Mucosa of descending colon (tissue), 3 donors: Measurements from ENCODE around the gene CELSR2. TPM values are rescaled to one million over a fixed set of nuclear protein-coding genes. Genes with fewer than 3 reads are reported as not detected.
"Not testable (repeated sequence)": the region's sequence is repeated elsewhere in the genome, so short reads cannot be mapped to it uniquely, and the experiment has no call there.

ENCODE experiments used
- ATAC-seq: fragments of 200-7000 bp; cut with Tn5 transposase; one replicate; pipeline ENCODE4 v1.9.1; 2020; ENCODE audit warnings: mild to moderate bottlenecking, moderate library complexity
- DNase-seq, 3 donors: peaks; one replicate each; pipeline ENCODE4 v3.0.0-alpha.2; 2020
- H3K36me3 ChIP-seq: fragments of 200-600 bp; one replicate; pipeline ENCODE4 v1.8.0; 2021; ENCODE audit warnings: low read depth, mild to moderate bottlenecking
- H3K4me1 ChIP-seq: fragments of 200-600 bp; one replicate; pipeline ENCODE4 v1.8.0; 2021; ENCODE audit warnings: low read depth, mild to moderate bottlenecking
- H3K4me3 ChIP-seq: fragments of 200-600 bp; one replicate; pipeline ENCODE4 v1.8.0; 2021; ENCODE audit warnings: mild to moderate bottlenecking
- H3K9me3 ChIP-seq: fragments of 200-600 bp; one replicate; pipeline ENCODE4 v1.8.0; 2021; ENCODE audit warnings: mild to moderate bottlenecking
- intact Hi-C, 2 donors: fragments of 100-400 bp; cut with DNase I in 1 of 2; cut with micrococcal nuclease in 1 of 2; formaldehyde crosslinking; loops; one replicate each; pipeline versions ENCODE4 v1.11.0 to v1.11.1; 2022; cut with DNase I, micrococcal nuclease
- total RNA-seq, 3 donors: library from RNA; stranded (reverse); fragmentation: NEBNext Ultra II Directional in 2 of 3; extraction: Animal tissue kit (Norgen Biotek cat#: 25700) in 2 of 3; gene quantifications; one replicate each; pipeline versions ENCODE4 v1.2.1 to v1.2.4, GENCODE V29; 2021 to 2023
- TF ChIP-seq, protein P1 (sequence below): fragments of 200-600 bp; IDR thresholded peaks from one replicate; pipeline ENCODE4 v1.8.0; 2022; ENCODE audit warnings: antibody characterized with exemption, mild to moderate bottlenecking
- donor health status: DM: no; HTN: no; CAD: no; lungs with moderate emphysema.
- donor health status: DM: no; HTN: no; CAD: no.
- donor health status: DM: no; HTN: yes; CAD: no.

CELSR2 gene
- total RNA-seq, 3 donors from 2014 or later = 2.8 to 14.7 (median 3.2) TPM

DNA sequence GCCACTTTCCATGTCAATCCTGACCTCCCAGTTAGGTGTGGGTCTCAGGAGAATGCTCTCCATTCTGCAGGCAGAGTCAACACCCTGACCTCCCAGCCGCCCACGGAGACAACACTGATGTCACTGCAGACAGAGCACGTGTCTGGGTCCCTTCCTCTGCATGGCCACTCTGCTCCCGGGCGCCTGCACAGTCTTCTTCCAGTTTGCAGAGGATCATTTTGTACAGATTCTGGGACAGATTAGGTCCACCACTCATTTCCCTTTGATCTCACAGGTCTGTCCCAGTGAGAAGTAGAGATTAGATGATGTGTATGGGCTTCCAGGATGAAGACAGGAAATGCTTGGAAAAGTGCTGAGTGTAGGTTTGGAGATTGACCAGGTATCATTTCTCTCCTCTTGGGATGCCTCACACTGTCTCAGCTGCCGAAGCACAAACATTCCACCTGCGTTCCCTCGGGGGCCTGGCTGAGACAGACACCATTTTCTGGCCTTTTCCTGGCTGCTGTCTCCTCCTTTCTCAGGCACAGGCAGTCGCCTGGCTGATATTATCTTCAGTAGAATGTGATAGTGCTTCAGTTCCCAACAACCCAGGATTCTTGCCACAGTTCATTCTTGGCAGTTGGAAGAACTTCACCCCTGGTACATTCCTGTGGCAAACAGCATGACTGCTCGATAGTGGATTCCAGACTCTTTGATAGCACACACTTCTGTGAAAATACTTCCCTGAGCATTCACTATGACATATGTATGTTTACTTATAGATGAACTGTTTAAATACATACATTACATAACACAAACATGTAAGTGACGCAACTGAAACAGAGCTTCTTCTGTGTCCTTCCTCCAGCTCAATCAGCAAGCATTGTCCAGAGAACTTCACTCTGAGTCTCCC is 49.6 kb downstream of the CELSR2 start:
- Histone ChIP-seq H3K36me3 (no peaks in the 10 kb centered on the region), H3K4me1 (no peaks in the 10 kb centered on the region), H3K4me3 (no peak overlapping the region), H3K9me3 (no peaks in the 10 kb centered on the region)
- no peak for DNase-seq
- ATAC-seq = no peak
- intact Hi-C loops = no loop called here
- TF ChIP-seq, protein P1, sequence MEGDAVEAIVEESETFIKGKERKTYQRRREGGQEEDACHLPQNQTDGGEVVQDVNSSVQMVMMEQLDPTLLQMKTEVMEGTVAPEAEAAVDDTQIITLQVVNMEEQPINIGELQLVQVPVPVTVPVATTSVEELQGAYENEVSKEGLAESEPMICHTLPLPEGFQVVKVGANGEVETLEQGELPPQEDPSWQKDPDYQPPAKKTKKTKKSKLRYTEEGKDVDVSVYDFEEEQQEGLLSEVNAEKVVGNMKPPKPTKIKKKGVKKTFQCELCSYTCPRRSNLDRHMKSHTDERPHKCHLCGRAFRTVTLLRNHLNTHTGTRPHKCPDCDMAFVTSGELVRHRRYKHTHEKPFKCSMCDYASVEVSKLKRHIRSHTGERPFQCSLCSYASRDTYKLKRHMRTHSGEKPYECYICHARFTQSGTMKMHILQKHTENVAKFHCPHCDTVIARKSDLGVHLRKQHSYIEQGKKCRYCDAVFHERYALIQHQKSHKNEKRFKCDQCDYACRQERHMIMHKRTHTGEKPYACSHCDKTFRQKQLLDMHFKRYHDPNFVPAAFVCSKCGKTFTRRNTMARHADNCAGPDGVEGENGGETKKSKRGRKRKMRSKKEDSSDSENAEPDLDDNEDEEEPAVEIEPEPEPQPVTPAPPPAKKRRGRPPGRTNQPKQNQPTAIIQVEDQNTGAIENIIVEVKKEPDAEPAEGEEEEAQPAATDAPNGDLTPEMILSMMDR = no peak

GRCh38 chr1:109299558-109300343 is 50.4 kb downstream of the CELSR2 start:
- Histone ChIP-seq H3K9me3 (no peaks in the 10 kb centered on the region), H3K4me3 (no peak overlapping the region), H3K4me1 (no peaks in the 10 kb centered on the region), H3K36me3 (no peaks in the 10 kb centered on the region)
- no peak for DNase-seq
- intact Hi-C loops = no loop called here
- TF ChIP-seq, protein P1 = no peak
- no peak for ATAC-seq

GRCh38 chr1:109300650-109301151 is 51.4 kb downstream of the CELSR2 start:
- DNase-seq (no peak), ATAC-seq (no peak)
- no peaks in the 10 kb centered on the region for H3K36me3 ChIP-seq
- no peak overlapping the region for H3K4me3 ChIP-seq
- intact Hi-C loops = no loop called here
- H3K9me3 ChIP-seq = no peaks in the 10 kb centered on the region
- TF ChIP-seq, protein P1 = no peak
- H3K4me1 ChIP-seq = no peaks in the 10 kb centered on the region

- Histone ChIP-seq H3K4me3 (no peak overlapping the region), H3K4me1 (no peaks in the 10 kb centered on the region), H3K36me3 (no peaks in the 10 kb centered on the region), H3K9me3 (no peaks in the 10 kb centered on the region)
- TF ChIP-seq, protein P1 = no peak
- intact Hi-C loops = no loop called here
- DNase-seq = no peak
- no peak for ATAC-seq
Observed at GRCh38 chr1:109301874-109302273, 52.5 kb downstream of the CELSR2 start.

- DNase-seq (no peak), ATAC-seq (no peak)
- Histone ChIP-seq H3K9me3 (no peaks in the 10 kb centered on the region), H3K4me1 (no peaks in the 10 kb centered on the region), H3K4me3 (no peak overlapping the region), H3K36me3 (no peaks in the 10 kb centered on the region)
- intact Hi-C loops = no loop called here
- TF ChIP-seq, protein P1 = no peak
Observed at GRCh38 chr1:109304226-109304920, 55.0 kb downstream of the CELSR2 start.

DNA sequence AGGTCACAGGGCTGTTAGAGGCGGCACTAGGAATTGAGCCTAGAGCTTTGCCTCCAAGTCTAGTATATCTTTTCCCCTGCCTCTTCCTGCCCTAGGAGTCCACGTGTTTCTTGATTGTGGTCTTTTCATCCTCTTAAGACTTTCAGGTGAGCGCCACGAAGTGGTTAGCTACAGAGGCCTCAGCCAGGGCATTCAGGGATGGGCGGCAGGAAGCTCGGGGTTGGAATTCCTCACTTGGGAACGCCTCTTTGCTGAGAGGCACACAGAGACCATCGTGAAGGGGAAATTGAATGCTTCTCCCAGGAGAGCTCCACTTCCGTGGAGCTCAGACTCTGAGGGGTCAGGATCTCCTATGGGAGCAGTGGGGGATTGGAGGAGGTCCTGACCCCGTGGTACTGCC is 56.7 kb downstream of the CELSR2 start:
- H3K4me3 ChIP-seq, DNase-seq, intact Hi-C loops, H3K4me1 ChIP-seq, ATAC-seq, H3K36me3 ChIP-seq, H3K9me3 ChIP-seq: not testable (repeated sequence)
